Stimulated activated CD4-positive, alpha-beta T cell treated with anti-CD3 and anti-CD28 coated beads, Interleukin-1b, Interleukin-23, amount 100 ng/mL, for 24 hours (primary cell): ENCODE measurements around the gene WDR4.
A peak's percentile ranks its signal among the peaks of the same experiment; 100 is the strongest.
"Not testable (repeated sequence)": the region's sequence is repeated elsewhere in the genome, so short reads cannot be mapped to it uniquely, and the experiment has no call there.

Source experiments
- DNase-seq, 4 experiments: peaks; one replicate each; pipeline ENCODE4 v3.0.0-alpha.2; 2020; ENCODE audit warnings: low read depth in 4 of 4, low spot score in 1 of 4

Gene WDR4

DNA sequence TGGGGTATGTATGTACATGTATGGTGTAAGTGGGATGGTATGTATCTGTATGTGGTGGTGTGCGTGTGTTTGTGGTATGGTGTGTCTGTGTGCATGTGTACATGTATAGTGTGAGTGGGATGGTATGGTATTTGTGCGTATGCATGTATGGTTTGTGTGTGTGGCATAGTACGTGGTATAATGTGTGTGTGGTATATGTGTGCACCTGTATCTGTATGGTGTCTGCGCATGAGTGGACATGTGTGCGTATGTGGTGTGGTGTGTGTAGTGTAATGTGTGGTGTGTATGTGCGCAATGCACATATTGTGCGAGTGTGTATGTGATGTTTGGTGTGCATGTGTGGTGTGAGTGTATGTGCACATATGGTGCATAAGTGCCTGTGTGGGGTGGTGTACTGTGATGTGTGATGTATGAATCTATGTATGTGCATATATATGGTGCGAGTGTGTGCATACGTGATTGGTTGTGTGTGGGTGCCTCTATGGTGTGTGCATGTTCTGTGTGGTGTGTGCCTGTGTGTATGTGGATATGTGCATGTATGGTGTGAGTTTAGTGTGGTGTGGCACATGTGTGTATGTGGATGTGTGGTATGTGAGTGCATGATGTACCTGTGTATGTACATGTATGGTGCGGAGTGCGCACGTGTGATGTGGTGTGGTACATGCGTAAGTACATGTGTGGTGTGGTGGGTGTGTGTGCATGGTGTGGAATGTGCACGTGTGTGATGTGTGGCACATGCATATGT lies 38.8 kb downstream of the WDR4 start:
- DNase-seq = no peak

DNA sequence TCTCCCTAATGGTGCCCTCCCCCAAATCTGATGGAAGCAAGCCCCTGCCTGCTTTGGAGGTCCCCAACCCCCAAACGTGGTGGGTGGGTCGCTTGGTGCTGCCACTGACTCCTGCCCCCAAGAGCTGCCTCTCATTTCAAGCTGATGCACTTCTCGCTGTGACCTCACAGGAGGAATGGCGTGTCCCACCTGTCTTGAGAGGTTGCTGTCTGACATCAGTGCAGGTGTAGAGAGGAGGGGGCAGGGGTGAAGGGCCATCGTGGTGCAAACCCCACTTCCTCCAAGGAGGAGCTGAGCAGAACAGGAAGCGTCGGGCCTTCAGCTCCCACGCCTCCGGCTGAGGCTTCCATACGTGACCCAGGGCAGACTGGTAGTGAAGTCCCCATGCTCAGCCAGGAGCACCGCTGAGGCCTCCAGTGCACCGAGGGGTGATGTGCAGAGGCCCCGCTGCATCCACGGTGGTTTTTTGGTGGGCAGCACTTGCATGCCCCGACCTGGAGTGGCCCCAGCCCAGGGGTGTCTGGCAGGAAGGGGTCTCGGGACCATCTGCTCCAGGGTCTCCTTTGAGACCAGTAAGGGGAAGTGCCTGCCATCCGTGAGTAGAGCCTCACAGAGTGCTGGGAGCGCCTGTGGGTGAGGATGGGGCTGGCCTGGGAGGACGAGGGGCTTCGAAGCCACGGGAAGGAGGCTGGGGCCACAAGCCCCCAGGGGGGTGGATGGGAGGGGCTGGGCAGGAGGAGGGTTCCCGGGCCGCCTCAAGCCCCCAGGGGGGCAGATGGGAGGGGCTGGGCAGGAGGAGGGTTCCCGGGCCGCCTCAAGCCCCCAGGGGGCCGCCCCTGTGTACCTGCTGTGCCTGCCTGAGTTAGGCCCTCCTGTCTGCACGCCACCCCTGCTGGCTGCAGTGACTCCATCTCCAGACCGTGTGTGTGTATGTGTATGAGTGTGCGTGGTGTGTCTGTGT lies 39.8 kb downstream of the WDR4 start:
- no peak for DNase-seq

DNA sequence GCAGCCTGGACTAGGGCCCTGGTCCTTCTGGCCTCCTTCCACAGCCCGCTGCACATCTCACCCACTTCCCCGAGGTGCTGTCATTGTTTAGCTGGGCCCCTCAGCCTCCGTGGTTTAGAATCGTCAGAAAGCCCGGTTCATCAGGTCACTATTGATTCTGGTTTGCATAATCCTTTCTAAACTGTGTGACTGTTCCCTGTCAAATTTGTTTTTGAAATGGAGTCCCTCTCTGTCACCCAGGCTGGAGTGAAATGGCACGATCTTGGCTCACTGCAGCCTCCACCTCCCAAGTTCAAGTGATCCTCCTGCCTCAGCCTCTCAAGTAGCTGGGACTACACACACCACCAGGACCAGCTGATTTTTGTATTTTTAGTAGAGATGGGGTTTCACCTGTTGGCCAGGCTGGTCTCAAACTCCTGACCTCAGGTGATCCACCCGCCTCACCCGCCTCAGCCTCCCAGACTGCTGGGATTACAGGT lies 41.1 kb downstream of the WDR4 start:
- DNase-seq = not testable (repeated sequence)

DNA sequence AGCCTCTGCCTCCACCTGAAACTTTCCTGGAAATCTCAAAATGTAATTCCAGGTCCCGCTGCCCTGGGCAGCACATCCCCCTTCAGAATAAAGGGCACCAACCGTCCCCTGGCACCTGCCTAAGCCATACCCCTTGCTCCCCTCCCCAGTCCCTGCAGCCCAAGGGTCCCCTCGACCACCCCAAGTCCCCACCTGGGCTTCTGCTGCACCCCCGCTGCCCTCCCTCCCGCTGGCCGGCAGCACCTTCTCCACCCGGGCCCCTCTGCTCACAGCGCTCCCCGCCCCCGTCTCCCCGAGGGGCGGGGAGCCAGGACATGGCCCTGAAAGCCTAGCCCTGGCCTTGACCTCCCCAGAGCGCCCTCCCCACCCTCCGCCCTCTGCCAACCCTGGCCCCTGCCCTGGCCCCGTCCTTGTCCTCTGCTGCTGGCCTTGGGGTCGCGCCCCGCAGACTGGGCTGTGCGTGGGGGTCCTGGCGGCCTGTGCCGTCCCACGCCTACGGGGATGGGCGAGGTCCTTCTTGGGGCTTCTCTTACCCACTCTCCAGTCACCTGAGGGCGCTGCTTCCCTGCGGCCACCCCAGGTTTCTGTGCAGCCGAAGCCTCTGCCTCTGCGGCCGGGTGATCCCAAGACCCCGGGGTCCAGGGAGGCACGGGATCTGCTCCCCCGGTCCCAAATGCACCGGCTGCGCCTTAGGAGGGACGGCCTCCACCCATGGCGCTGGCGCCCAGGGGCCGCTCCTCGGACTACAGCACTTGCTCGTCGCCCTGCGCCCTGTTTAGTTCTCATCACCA lies 41.7 kb downstream of the WDR4 start:
- DNase-seq = no peak

DNA sequence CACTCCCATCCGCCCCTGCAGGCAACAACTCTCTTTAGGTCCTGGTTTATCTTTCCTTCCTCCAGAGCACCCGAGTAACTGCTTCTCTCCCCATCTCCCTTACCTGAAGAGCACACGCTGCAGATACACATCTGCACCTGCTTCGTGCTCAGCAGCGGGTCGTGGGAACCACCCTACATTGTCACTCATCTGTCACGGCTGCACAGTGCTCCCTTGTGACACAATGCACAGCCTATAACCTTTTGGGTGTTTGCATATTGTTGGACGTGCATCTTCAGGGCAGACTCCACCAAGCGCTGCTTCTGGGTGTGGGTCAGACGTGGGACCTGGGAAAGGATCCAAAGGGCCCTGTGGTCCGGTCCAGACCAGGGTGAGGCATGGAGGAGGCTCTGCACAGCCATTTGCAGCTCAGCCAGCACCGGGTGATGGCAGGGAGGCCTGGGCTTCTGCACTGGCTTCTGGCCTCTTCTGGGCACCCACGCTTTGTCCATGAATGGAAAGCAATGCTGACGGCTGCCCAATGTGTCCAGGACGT lies 42.5 kb downstream of the WDR4 start:
- DNase-seq = no peak

DNA sequence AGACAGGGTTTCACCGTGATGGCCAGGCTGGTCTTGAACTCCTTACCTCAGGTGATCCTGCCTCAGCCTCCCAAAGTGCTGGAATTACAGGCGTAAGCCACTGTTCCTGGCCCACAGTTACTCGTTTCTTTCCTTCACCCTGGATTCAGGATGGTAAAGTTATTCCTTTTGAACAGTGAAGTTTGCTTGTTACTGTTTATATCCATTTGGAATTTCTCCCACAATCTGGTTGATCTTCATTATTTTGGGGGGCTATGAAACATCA lies 43.0 kb downstream of the WDR4 start:
- no peak for DNase-seq

DNA sequence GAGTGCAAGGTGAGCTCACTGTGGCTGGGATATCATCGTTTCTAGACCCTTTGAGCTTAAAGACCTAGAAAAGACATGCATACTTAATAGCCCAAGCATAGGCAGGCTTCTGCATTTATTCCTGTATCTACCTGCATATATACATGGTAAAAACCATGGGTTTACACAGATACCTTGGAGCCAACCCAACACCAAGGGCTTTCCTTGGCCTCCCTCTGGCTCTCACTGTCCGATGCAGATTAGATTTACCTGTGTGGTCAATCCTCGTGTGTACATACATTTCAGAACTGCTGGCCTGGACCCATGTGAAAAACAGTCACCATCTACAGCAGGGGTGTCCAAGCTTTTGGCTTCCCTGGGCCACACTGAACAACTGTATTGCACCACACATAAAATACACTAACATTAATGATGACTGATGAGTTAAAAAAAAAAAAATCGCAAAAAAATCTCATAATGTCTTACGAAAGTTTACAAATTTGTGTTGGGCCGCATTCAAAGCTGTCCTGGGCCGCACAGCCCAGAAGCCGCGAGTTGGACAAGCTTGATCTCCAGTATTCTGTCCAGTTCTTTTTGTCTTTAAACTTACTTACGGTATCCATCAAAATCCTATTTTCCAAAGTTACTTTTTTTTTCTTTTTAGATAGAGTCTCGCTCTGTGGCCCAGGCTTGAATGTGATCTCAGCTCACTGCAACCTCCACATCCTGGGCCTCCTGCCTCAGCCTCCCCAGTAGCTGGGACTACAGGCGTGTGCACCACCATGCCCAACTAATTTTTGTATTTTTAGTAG lies 43.5 kb downstream of the WDR4 start:
- DNase-seq = no peak

DNA sequence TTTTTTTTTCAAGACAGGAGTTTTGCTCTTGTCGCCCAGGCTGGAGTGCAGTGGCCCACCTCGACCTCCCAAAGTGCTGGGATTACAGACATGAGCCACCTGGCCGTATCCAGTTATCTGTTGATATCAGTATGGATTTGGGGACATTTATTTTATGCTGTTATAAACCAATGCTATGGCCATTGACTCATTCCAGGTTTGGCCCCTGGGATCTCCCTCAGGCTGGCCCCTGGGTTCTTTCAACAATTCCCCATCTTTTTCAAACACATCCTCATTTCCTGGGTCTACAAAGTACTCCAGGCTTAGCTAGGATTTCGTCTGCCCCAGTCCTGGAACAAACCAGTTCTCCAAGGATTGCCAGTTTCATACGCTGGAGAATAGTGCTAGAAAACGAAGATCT lies 44.1 kb downstream of the WDR4 start:
- DNase-seq = no peak

DNA sequence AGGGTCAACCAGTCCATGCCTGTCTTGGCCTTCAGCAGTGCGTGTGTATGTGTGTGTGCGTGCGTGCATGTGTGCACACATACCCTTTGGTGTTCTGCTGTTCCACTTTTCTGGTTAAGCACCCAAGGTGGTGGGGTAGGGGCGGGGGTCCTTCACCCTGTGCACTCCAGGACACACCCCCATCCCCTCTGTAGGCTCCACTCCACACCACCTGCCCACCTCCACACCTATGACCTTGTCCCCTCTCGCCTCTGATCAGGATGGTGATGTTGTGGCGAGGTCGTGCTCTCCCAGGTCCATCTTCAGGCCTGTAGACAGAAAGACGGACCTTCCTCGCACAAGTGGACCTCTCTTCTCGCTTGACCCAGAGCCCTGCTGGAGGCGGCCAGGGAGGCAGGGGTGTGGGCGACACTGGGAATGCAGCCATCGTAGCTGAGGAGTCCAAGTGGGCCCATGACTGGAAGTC lies 44.6 kb downstream of the WDR4 start:
- DNase-seq = no peak

DNA sequence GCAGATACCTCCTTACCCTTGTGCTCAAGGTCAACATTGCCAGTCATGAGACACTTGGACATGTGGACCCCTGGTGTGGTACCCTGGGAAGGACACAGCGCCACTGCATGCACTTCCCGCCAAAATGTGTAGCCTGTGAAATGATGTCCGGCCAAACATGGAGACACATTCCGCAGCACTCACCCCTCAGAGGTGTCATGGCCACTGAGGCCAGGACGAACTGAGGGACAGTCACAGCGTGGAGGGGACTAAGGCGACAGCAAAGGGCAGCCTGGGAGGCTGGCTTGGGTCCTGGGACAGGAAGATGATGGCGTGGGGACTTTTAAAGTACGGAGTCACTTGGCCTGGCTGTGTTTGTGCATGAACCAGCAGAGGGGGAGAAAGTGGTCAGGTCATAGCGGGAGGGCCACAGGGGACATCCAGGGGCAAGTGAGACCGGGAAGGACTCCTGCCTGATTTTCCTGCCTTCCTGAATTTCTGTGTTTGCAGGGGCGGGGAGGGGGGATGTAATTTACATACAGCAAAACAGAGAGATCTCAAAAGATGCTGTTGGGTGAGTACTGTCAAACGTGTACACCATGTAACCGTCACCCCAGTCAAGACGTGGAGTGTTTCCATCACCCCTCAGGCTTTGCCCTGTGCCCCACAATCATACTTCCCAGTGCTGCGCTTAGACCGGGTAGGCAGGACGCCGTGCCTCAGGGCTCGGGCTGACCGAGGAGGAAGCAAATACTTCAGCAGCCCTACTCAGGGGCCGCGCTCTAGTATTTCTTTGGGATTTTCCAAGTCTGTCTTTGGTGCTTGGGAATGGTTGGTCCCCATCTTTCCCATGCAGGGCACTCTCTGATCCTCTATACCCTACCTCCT lies 45.2 kb downstream of the WDR4 start:
- no peak for DNase-seq

DNA sequence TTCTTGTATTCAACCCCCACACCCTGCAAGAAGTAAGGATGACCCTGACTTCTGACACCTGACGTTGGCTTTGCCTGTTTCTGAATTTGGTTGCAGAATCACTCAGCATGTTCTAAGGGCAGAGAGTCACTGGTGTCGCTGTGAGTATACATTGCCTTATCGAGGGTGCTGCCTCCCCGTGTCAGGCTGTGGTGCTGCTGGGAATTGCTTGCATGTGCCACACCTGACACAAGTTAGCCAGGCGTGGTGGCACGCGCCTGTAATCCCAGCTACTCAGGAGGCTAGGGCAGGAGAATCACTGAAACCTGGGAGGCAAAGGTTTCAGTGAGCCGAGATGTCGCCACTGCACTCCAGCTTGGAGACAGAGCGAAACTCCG lies 45.9 kb downstream of the WDR4 start:
- DNase-seq = peak in 3 of 4 experiments; percentile 23 to 53 (median 51)

DNA sequence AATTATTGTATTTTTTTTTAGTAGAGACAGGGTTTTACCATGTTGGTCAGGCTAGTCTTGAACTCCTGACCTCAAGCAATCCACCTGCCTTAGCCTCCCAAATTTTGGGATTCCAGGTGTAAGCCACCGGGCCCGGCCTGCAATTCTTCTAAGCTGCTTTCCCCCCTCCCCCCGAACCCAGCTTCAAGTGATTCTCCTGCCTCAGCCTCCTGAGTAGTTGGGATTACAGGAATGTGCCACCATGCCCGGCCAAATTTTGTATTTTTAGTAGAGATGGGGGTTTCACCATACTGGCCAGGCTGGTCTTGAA lies 47.1 kb downstream of the WDR4 start:
- not testable (repeated sequence) for DNase-seq

DNA sequence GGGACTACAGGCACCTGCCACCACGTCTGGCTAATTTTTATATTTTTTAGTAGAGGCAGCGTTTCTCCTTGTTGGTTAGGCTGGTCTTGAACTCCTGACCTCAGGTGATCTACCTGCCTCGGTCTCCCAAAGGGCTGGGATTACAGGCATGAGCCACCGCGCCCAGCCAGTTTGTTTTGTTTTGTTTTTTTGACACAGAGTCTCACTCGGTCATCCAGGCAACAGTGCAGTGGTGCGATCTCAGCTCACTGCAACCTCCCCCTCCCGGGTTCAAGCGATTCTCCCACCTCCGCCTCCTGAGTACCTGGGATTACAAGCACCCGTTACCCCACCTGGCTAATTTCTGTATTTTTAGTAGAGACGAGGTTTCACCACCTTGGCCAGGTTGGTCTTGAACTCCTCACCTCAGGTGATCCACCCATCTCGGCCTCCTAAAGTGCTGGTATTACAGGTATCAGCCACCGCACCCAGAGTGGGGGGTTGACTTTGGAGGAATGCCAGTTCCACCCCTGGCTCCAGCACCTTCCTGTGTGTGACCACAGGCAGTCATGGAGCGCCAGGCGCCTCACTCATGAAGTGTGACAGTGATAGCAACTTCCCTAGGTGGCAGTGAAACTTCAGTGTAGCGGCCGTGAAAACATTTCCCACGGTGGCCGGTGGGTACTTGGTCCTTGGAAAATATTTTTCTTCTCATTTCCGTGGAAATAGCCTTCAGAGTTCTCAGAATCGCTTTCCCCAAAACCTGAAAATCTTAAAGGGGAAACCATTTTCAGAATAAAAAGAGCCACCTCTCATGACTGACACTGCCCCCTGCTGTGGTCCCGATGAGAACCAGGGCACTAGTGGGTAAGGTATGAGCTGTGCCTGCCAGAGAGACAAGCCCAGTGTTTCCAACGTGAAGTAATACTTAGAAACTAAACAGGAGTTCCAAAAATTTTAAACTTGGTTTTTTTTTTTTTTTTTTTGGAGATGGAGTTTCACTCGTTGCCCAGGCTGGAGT lies 48.6 kb downstream of the WDR4 start:
- DNase-seq = no peak

DNA sequence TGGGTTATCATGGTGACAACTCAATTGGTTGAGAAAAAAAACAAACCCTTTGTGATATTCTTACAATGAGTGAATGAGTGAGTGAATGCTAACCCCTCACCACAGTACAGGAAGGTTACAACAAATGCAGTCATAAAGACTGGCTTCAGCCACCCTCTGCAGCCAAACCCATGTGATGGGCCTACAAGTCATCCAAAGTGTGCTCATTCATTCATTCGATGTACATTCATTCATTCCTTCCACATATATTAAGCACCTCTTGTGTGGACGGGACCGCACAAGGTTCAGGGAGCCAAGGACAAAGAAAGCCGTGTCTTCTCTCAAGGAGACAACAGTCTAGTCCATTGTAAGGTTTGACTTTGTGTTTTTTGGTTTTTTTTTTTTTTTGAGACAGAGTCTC lies 49.4 kb downstream of the WDR4 start:
- DNase-seq = no peak

DNA sequence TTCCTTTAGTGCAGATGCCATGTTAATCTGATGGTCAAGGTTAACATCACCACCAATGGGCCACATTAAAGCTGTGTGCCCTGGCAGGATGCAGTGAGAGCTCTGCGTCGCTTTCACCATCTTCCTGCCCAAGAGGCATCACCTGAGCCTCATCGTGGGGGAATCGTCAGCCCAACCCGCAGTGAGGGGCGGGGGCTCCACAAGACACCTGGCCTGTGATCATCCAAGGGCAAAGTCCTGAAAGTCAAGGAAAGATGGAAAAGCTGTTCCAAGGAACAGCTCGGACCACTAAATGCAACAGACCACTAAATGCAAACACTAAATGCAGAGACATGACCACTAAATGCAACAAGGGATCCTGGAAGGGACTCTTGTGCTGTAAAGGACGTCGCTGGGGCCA lies 49.9 kb downstream of the WDR4 start:
- DNase-seq = no peak

DNA sequence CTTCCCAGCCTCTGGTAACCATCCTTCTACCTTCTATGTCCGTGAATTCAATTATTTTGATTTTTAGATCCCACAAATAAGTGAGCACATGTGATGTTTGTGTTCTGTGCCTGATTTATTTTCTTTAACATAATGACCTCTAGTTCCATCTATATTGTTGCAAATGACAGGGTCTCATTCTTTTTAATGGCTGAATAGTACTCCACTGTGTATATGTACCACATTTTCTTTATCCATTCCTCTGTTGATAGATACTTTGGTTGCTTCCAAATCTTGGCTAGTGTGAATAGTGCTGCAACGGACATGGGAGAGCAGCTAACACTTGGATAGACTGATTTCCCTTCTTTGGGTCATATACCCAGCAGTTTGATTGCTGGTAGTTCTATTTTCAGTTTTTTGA lies 51.8 kb downstream of the WDR4 start:
- DNase-seq = no peak

DNA sequence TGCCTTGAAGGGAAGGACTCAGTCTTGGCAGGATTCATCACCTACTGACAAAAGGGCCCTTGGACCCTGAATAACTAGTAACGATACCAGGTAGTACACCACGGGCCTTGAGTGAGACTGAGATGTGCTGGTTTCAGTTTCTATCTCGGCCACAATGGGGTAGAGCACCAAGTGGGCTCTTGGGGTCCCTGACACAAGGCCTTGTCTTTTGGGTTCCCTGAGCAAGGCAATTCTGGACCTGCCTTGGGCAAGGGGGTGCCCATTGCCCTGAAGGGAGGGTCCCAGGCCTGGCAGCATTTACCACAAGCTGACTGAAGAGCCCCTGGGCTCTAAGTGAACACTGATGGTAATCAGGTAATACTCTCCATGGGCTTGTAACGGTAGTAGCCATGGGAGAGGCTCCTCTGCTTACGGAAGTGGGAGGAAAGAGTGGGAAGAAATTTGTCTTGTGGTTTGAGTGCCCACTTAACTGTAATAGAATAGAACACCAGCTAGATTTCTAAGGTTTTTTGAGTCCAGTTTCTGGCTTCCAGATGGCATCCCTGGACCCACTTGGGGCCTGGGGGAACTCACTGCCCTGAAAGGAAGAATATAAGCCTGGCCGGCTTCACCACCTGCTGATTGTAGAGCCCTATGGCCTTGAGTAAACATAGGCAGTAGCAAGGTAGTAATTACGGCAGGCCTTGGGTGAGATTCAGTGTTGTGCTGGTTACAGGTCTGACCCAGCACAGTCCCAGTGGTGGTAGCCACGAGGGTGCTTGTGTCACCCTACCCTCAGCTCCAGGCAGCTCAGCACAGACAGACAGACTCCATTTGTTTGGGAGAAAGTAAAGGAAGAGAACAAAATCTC lies 58.5 kb downstream of the WDR4 start:
- no peak for DNase-seq
